ENCODE results near the gene MYO6.
A peak's percentile ranks its signal among the peaks of the same experiment; 100 is the strongest.
"Not testable (repeated sequence)": the region's sequence is repeated elsewhere in the genome, so short reads cannot be mapped to it uniquely, and the experiment has no call there.

MYO6 gene

GRCh38 chr6:75893776-75894152 lies 144.7 kb downstream of the MYO6 start:
- no peak for DNase-seq

- DNase-seq, result no peak
Measured at GRCh38 chr6:75896526-75896925, 147.5 kb downstream of the MYO6 start.

- not testable (repeated sequence) for DNase-seq
Measured at GRCh38 chr6:75900216-75900615, 151.2 kb downstream of the MYO6 start.

- DNase-seq, result not testable (repeated sequence)
Measured at GRCh38 chr6:75905129-75905528, 156.1 kb downstream of the MYO6 start.

GRCh38 chr6:75906871-75907270 lies 157.8 kb downstream of the MYO6 start:
- no peak for DNase-seq

GRCh38 chr6:75907444-75907843 lies 158.4 kb downstream of the MYO6 start:
- DNase-seq, result no peak

GRCh38 chr6:75913040-75913439 lies 164.0 kb downstream of the MYO6 start:
- DNase-seq, result no peak

GRCh38 chr6:75922226-75922625 lies 173.2 kb downstream of the MYO6 start:
- DNase-seq, result no peak

GRCh38 chr6:75926293-75927168 lies 177.5 kb downstream of the MYO6 start:
- DNase-seq, result no peak

GRCh38 chr6:75931011-75931680 lies 182.1 kb downstream of the MYO6 start:
- DNase-seq, result no peak

- DNase-seq, result no peak
Measured at GRCh38 chr6:75932067-75932466, 183.0 kb downstream of the MYO6 start.

GRCh38 chr6:75933387-75933975 lies 184.4 kb downstream of the MYO6 start:
- DNase-seq, result no peak

GRCh38 chr6:75934643-75935472 lies 185.8 kb downstream of the MYO6 start:
- DNase-seq, result peak; percentile 11 to 18

- no peak for DNase-seq
Measured at GRCh38 chr6:75935473-75935793, 186.4 kb downstream of the MYO6 start.

GRCh38 chr6:75936682-75937081 lies 187.6 kb downstream of the MYO6 start:
- no peak for DNase-seq

GRCh38 chr6:75937846-75938245 lies 188.8 kb downstream of the MYO6 start:
- DNase-seq, result no peak

GRCh38 chr6:75940564-75940963 lies 191.5 kb downstream of the MYO6 start:
- DNase-seq, result no peak

GRCh38 chr6:75941509-75941908 lies 192.5 kb downstream of the MYO6 start:
- no peak for DNase-seq

- no peak for DNase-seq
Measured at GRCh38 chr6:75943381-75943780, 194.3 kb downstream of the MYO6 start.

- DNase-seq, result no peak
Measured at GRCh38 chr6:75946146-75946831, 197.2 kb downstream of the MYO6 start.

- DNase-seq, result no peak
Measured at GRCh38 chr6:75947935-75948334, 198.9 kb downstream of the MYO6 start.

GRCh38 chr6:75952128-75952527 lies 203.1 kb downstream of the MYO6 start:
- DNase-seq, result no peak

- DNase-seq, result no peak
Measured at GRCh38 chr6:75963569-75963968, 214.5 kb downstream of the MYO6 start.

All from stimulated activated CD4-positive, alpha-beta T cell treated with anti-CD3 and anti-CD28 coated beads, Interleukin-2, amount 100 ng/mL, for 48 hours (primary cell).